ENCODE measurements around the gene SPATS2.
"Not testable (repeated sequence)": the region's sequence is repeated elsewhere in the genome, so short reads cannot be mapped to it uniquely, and the experiment has no call there.

The SPATS2 gene

GRCh38 chr12:49357103-49357678, 10.1 kb upstream of the SPATS2 start:
- no peak for DNase-seq

GRCh38 chr12:49358483-49359141, 8.7 kb upstream of the SPATS2 start:
- DNase-seq: peak; percentile 68

GRCh38 chr12:49359671-49360070, 7.6 kb upstream of the SPATS2 start:
- no peak for DNase-seq

GRCh38 chr12:49362077-49362476, 5.2 kb upstream of the SPATS2 start:
- DNase-seq: no peak

GRCh38 chr12:49364989-49365388, 2.3 kb upstream of the SPATS2 start:
- DNase-seq: no peak

- no peak for DNase-seq
Observed at GRCh38 chr12:49365542-49365941, 1.7 kb upstream of the SPATS2 start.

GRCh38 chr12:49366096-49366651, 1.1 kb upstream of the SPATS2 start:
- no peak for DNase-seq

- DNase-seq: peak; percentile 96
Observed at GRCh38 chr12:49366652-49367380, 446 bp upstream of the SPATS2 start.

GRCh38 chr12:49368240-49368600, 958 bp downstream of the SPATS2 start:
- no peak for DNase-seq

- no peak for DNase-seq
Observed at GRCh38 chr12:49369411-49370145, 2.3 kb downstream of the SPATS2 start.

- no peak for DNase-seq
Observed at GRCh38 chr12:49370539-49370938, 3.3 kb downstream of the SPATS2 start.

GRCh38 chr12:49375406-49375805, 8.1 kb downstream of the SPATS2 start:
- peak; percentile 47 for DNase-seq

GRCh38 chr12:49377386-49377785, 10.1 kb downstream of the SPATS2 start:
- DNase-seq: no peak

- DNase-seq: not testable (repeated sequence)
Observed at GRCh38 chr12:49380184-49380583, 12.9 kb downstream of the SPATS2 start.

GRCh38 chr12:49388682-49389386, 21.6 kb downstream of the SPATS2 start:
- peak; percentile 61 for DNase-seq

- no peak for DNase-seq
Observed at GRCh38 chr12:49389387-49389703, 22.1 kb downstream of the SPATS2 start.

GRCh38 chr12:49397000-49397399, 29.7 kb downstream of the SPATS2 start:
- DNase-seq: no peak

GRCh38 chr12:49400304-49400703, 33.0 kb downstream of the SPATS2 start:
- no peak for DNase-seq

GRCh38 chr12:49403971-49404450, 36.7 kb downstream of the SPATS2 start:
- no peak for DNase-seq

GRCh38 chr12:49404956-49405355, 37.7 kb downstream of the SPATS2 start:
- DNase-seq: no peak

GRCh38 chr12:49410818-49411217, 43.6 kb downstream of the SPATS2 start:
- no peak for DNase-seq

GRCh38 chr12:49413010-49413409, 45.7 kb downstream of the SPATS2 start:
- DNase-seq: no peak

GRCh38 chr12:49413796-49414195, 46.5 kb downstream of the SPATS2 start:
- no peak for DNase-seq
